Measurements from ENCODE around the gene KLF2.

The KLF2 gene

GRCh38 chr19:16365300-16365996 lies 40.8 kb downstream of the KLF2 start:
- DNase-seq, result no peak

- no peak for DNase-seq
Observed at GRCh38 chr19:16366056-16366432, 41.4 kb downstream of the KLF2 start.

GRCh38 chr19:16366433-16367260 lies 42.0 kb downstream of the KLF2 start:
- DNase-seq, result no peak

GRCh38 chr19:16367261-16367683 lies 42.6 kb downstream of the KLF2 start:
- no peak for DNase-seq

- DNase-seq, result no peak
Observed at GRCh38 chr19:16368385-16369305, 44.0 kb downstream of the KLF2 start.

GRCh38 chr19:16369306-16369663 lies 44.7 kb downstream of the KLF2 start:
- no peak for DNase-seq

- DNase-seq, result no peak
Observed at GRCh38 chr19:16369664-16370576, 45.3 kb downstream of the KLF2 start.

- no peak for DNase-seq
Observed at GRCh38 chr19:16370641-16371391, 46.2 kb downstream of the KLF2 start.

- DNase-seq, result no peak
Observed at GRCh38 chr19:16371540-16371986, 46.9 kb downstream of the KLF2 start.

GRCh38 chr19:16372065-16372915 lies 47.7 kb downstream of the KLF2 start:
- DNase-seq, result no peak

- no peak for DNase-seq
Observed at GRCh38 chr19:16373079-16373478, 48.5 kb downstream of the KLF2 start.

GRCh38 chr19:16373532-16373931 lies 48.9 kb downstream of the KLF2 start:
- no peak for DNase-seq

GRCh38 chr19:16373989-16374388 lies 49.4 kb downstream of the KLF2 start:
- DNase-seq, result no peak

- no peak for DNase-seq
Observed at GRCh38 chr19:16374436-16374835, 49.8 kb downstream of the KLF2 start.

- no peak for DNase-seq
Observed at GRCh38 chr19:16375157-16375935, 50.7 kb downstream of the KLF2 start.

- DNase-seq, result no peak
Observed at GRCh38 chr19:16375936-16376185, 51.2 kb downstream of the KLF2 start.

- DNase-seq, result no peak
Observed at GRCh38 chr19:16376241-16376640, 51.6 kb downstream of the KLF2 start.

- no peak for DNase-seq
Observed at GRCh38 chr19:16376649-16377048, 52.0 kb downstream of the KLF2 start.

GRCh38 chr19:16377521-16377920 lies 52.9 kb downstream of the KLF2 start:
- no peak for DNase-seq

Measured in NCI-H2029 (cell line).